22Rv1 (cell line): Measurements from ENCODE around the gene BMP7.

Experiments
- ZFX ChIP-seq: fragments of 450-650 bp; IDR thresholded peaks from 2 replicates; pipeline ENCODE4 v1.6.1; 2017; ENCODE audit warnings: antibody characterized with exemption, borderline replicate concordance
- TF ChIP-seq, protein P1 (sequence below): fragments of 450-650 bp; IDR thresholded peaks from 2 replicates; pipeline ENCODE4 v1.5.1; 2017; ENCODE audit warnings: mild to moderate bottlenecking

DNA sequence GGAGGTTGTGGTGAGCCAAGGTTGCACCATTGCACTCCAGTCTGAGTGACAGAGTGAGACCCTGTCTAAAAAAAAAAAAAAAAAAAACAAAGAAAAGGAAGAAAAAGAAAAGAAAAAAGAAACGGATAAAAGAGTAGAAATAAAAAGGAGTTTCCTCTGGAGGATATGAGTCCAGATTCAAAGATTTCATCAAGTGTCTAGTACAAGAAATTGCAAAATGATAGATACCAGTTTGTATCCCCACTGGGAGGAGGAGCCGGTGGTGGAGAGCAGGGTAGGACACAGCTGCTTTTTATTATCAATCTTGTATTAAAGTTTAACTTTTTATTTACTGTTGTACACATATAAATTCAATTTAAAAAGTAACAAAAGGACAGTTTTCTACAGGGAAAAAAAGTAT is 113.9 kb downstream of the BMP7 start:
- TF ChIP-seq, protein P1, sequence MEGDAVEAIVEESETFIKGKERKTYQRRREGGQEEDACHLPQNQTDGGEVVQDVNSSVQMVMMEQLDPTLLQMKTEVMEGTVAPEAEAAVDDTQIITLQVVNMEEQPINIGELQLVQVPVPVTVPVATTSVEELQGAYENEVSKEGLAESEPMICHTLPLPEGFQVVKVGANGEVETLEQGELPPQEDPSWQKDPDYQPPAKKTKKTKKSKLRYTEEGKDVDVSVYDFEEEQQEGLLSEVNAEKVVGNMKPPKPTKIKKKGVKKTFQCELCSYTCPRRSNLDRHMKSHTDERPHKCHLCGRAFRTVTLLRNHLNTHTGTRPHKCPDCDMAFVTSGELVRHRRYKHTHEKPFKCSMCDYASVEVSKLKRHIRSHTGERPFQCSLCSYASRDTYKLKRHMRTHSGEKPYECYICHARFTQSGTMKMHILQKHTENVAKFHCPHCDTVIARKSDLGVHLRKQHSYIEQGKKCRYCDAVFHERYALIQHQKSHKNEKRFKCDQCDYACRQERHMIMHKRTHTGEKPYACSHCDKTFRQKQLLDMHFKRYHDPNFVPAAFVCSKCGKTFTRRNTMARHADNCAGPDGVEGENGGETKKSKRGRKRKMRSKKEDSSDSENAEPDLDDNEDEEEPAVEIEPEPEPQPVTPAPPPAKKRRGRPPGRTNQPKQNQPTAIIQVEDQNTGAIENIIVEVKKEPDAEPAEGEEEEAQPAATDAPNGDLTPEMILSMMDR, result no peak
- no peak for TF ChIP-seq ZFX
